GM12878 (cell line): Measurements from ENCODE around the gene ARHGEF17. TPM values are rescaled to one million over a fixed set of nuclear protein-coding genes. Genes with fewer than 3 reads are reported as not detected.

Experiments
- ATAC-seq: fragments of 200-7000 bp; cut with Tn5 transposase; 3 replicates; pipeline ENCODE4 v1.9.1; 2020; ENCODE audit warnings: mild to moderate bottlenecking, moderate library complexity
- BruUV-seq: library from RNA; stranded (reverse); fragments of 400-500 nt; replicated peaks from 2 replicates; lab custom pipeline; 2021; lab: Mats Ljungman, UMichigan
- CTCF ChIA-PET: fragments of 300-600 bp; sonication (Branson Sonifier 250); formaldehyde crosslinking; extraction: SDS; loops from one replicate; lab custom pipeline; 2021; ENCODE audit warnings: inconsistent platforms; lab: Yijun Ruan, JAX
- POLR2A ChIA-PET: fragments of 350-600 bp; formaldehyde crosslinking; extraction: SDS; loops from one replicate; lab custom pipeline; 2021; ENCODE audit warnings: inconsistent platforms; lab: Charles Lee
- RAD21 ChIA-PET: fragments of 300-600 bp; sonication (Branson Sonifier 250); formaldehyde crosslinking; loops from one replicate; lab custom pipeline; 2023; ENCODE audit warnings: antibody characterized with exemption; ENCODE audit not compliant: unreplicated experiment; lab: Charles Lee
- SMC1A ChIA-PET: fragments of 300-600 bp; sonication (Branson Sonifier 250); formaldehyde crosslinking; loops from one replicate; lab custom pipeline; 2023; ENCODE audit not compliant: unreplicated experiment, uncharacterized antibody; lab: Charles Lee
- DNase-seq: peaks from one replicate; pipeline ENCODE4 v3.0.0-alpha.2; 2011; ENCODE audit warnings: low read depth, low spot score
- FAIRE-seq: peaks from 3 replicates; lab custom pipeline; 2011; peaks lifted over from hg19 to GRCh38; lab: Jason Lieb, UNC
- H2AFZ ChIP-seq: 2 replicates; pipeline ENCODE4 v1.6.0; 2011; ENCODE audit warnings: low read depth, low read length, control low read depth; ENCODE audit not compliant: control insufficient read depth
- H3K27ac ChIP-seq: 2 replicates; pipeline ENCODE4 v1.5.1; 2011; ENCODE audit warnings: control low read depth; ENCODE audit not compliant: control insufficient read depth, insufficient read depth
- H3K27me3 ChIP-seq, 2 experiments: replicated peaks in 1 of 2; 2 replicates each; pipeline versions ENCODE4 v1.6.0 to v1.6.1; 2011; ENCODE audit warnings: low read length in 1 of 2; ENCODE audit not compliant: control insufficient read depth in 2 of 2, insufficient read depth in 2 of 2
- H3K36me3 ChIP-seq, 2 experiments: 2 replicates each; pipeline ENCODE4 v1.5.1; 2011; ENCODE audit warnings: low read length in 1 of 2; ENCODE audit not compliant: control insufficient read depth in 2 of 2, insufficient read depth in 2 of 2
- H3K4me1 ChIP-seq: 2 replicates; pipeline ENCODE4 v1.6.1; 2011; ENCODE audit warnings: mild to moderate bottlenecking, low read length, moderate library complexity, mixed read lengths; ENCODE audit not compliant: control insufficient read depth, insufficient read depth
- H3K4me2 ChIP-seq: 2 replicates; pipeline ENCODE4 v1.6.0; 2011; ENCODE audit warnings: control low read depth; ENCODE audit not compliant: control insufficient read depth, insufficient read depth
- H3K4me3 ChIP-seq: fragments of 200-600 bp; sonication (generic); 2 replicates; pipeline ENCODE4 v1.5.1; 2016
- H3K79me2 ChIP-seq: 2 replicates; pipeline ENCODE4 v1.6.0; 2011; ENCODE audit warnings: low read length; ENCODE audit not compliant: control insufficient read depth, insufficient read depth
- H3K9ac ChIP-seq: 2 replicates; pipeline ENCODE4 v1.8.0; 2011; ENCODE audit warnings: low read length, control low read depth, mixed read lengths; ENCODE audit not compliant: control insufficient read depth, insufficient read depth
- H3K9me3 ChIP-seq: replicated peaks from 3 replicates; pipeline ENCODE4 v1.5.1; 2011; ENCODE audit warnings: mild to moderate bottlenecking, low read length; ENCODE audit not compliant: control insufficient read depth, insufficient read depth
- H4K20me1 ChIP-seq: 2 replicates; pipeline ENCODE4 v1.6.0; 2011; ENCODE audit not compliant: control insufficient read depth, insufficient read depth
- ATF2 ChIP-seq: IDR thresholded peaks from 2 replicates; pipeline ENCODE4 v1.6.1; 2012; ENCODE audit warnings: low read length, inconsistent platforms
- BCL3 ChIP-seq: IDR thresholded peaks from 2 replicates; pipeline ENCODE4 v1.6.1; 2011; ENCODE audit warnings: borderline replicate concordance, low read depth, mild to moderate bottlenecking, moderate library complexity, low read length; ENCODE audit not compliant: insufficient read depth, poor library complexity, severe bottlenecking
- ETV6 ChIP-seq, 2 experiments: fragments of 450-650 bp in 1 of 2; IDR thresholded peaks in 1 of 2; conservative IDR thresholded peaks in 1 of 2; 2 replicates each; pipeline ENCODE4 v1.6.1; 2014; ENCODE audit warnings: antibody characterized with exemption in 1 of 2, borderline replicate concordance in 1 of 2, low read depth in 1 of 2, mild to moderate bottlenecking in 1 of 2, moderate library complexity in 1 of 2
- EZH2 ChIP-seq: IDR thresholded peaks from 2 replicates; pipeline ENCODE4 v1.6.1; 2012; ENCODE audit warnings: low read depth, mild to moderate bottlenecking, control low read depth, inconsistent platforms, low read length, borderline replicate concordance; ENCODE audit not compliant: control insufficient read depth
- GABPA ChIP-seq: IDR thresholded peaks from 2 replicates; pipeline ENCODE4 v1.6.1; 2014; ENCODE audit warnings: antibody characterized with exemption, low read depth, mild to moderate bottlenecking, inconsistent platforms
- POLR2A ChIP-seq: IDR thresholded peaks from 2 replicates; pipeline ENCODE4 v1.6.1; 2011; ENCODE audit warnings: low read depth, mild to moderate bottlenecking, low read length
- RAD21 ChIP-seq: IDR thresholded peaks from 2 replicates; pipeline ENCODE4 v1.6.1; 2011; ENCODE audit warnings: mild to moderate bottlenecking, low read depth, low read length, moderate library complexity; ENCODE audit not compliant: insufficient read depth
- RCOR1 ChIP-seq: conservative IDR thresholded peaks from 2 replicates; pipeline ENCODE4 v1.6.1; 2012; ENCODE audit warnings: low read depth, low read length, improper control_type of control experiment
- SKIL ChIP-seq: fragments of 450-650 bp; IDR thresholded peaks from 2 replicates; pipeline ENCODE4 v1.6.1; 2017; ENCODE audit warnings: mild to moderate bottlenecking, low read depth, inconsistent platforms; ENCODE audit not compliant: poor library complexity, severe bottlenecking
- TARDBP ChIP-seq: IDR thresholded peaks from 2 replicates; pipeline ENCODE4 v1.6.1; 2016; ENCODE audit warnings: borderline replicate concordance
- TBL1XR1 ChIP-seq: IDR thresholded peaks from 2 replicates; pipeline ENCODE4 v1.6.1; 2012; ENCODE audit warnings: low read depth, low read length, improper control_type of control experiment
- ZBTB11 ChIP-seq: fragments of 450-650 bp; formaldehyde crosslinking; IDR thresholded peaks from 2 replicates; pipeline ENCODE4 v1.5.0; 2022; ENCODE audit warnings: mild to moderate bottlenecking, missing genetic modification characterization
- ZSCAN29 ChIP-seq: fragments of 450-650 bp; IDR thresholded peaks from 2 replicates; pipeline ENCODE4 v1.6.1; 2017; ENCODE audit warnings: mild to moderate bottlenecking, moderate library complexity
- WGBS: methylation state at CpG from one replicate; pipeline ENCODE4 v1.1.6; 2016; ENCODE audit warnings: low lambda C conversion rate; ENCODE audit not compliant: insufficient replicate concordance, insufficient coverage; ENCODE audit errors: missing lambda C conversion rate; 5-methylcytosine and 5-hydroxymethylcytosine counted together
- in situ Hi-C: fragments of 300-500 bp; cut with MboI; formaldehyde crosslinking; loops from 9 replicates; pipeline ENCODE4 v1.14.3; 2018; ENCODE audit warnings: mixed read lengths
- intact Hi-C: fragments of 100-400 bp; cut with micrococcal nuclease; formaldehyde crosslinking; loops from one replicate; pipeline ENCODE4 v1.14.2; 2022; ENCODE audit not compliant: unreplicated experiment
- polyA plus RNA-seq, 11 experiments: library from polyadenylated mRNA; depleted of rRNA in 4 of 11; unstranded in 6 of 11; stranded (reverse) in 5 of 11; fragments of >200 nt; fragmentation: Nextera tagmentation in 4 of 11; fragmentation: Illumina TruSeq in 1 of 11; extraction: Ambion mirVana in 4 of 11; extraction: Trizol in 1 of 11; gene quantifications; 1 replicate in 1 of 11; 2 replicates in 10 of 11; pipeline versions ENCODE4 v1.2.1 to v1.2.3, GENCODE V29; 2011 to 2016; ENCODE audit warnings: inconsistent platforms in 2 of 11, missing spikeins in 2 of 11, low read depth in 1 of 11
- total RNA-seq, 4 experiments: library from RNA; depleted of rRNA in 3 of 4; stranded (reverse); fragments of >200 nt in 3 of 4; fragmentation: Illumina TruSeq in 1 of 4; extraction: Trizol in 1 of 4; gene quantifications; 2 replicates each; pipeline versions ENCODE4 v1.2.1 to v1.2.3, GENCODE V29; 2013 to 2021

Gene ARHGEF17
- total and polyA plus RNA-seq, 10 of the 15 experiments (the other 5 are each of a cell fraction or from before 2014, with no cell fraction given), result 0.15 to 11.0 (median 1.7) TPM

GRCh38 chr11:73291781-73292524, 16.1 kb upstream of the ARHGEF17 start:
- Histone ChIP-seq H3K79me2 (no peaks in the 10 kb centered on the region), H3K27me3 (no peaks in the 10 kb centered on the region; a peak in 2 of 4 replicates), H3K9ac (no peak overlapping the region), H3K4me3 (no peak overlapping the region), H2AFZ (no peak overlapping the region), H3K9me3 (no peaks in the 10 kb centered on the region), H3K36me3 (no peaks in the 10 kb centered on the region), H3K4me1 (peaks cover 23% of the 10 kb centered on the region), H4K20me1 (no peaks in the 10 kb centered on the region), H3K4me2 (no peak overlapping the region), H3K27ac (no peak overlapping the region)
- RAD21 ChIA-PET, result interaction anchor here (1.1 to 5.0 kb wide), 3 partner anchors 11 to 107 kb away, joined by 3 to 34 read pairs (median 3); no protein-coding TSS in a partner anchor
- POLR2A ChIA-PET, result interaction anchor here (0.9 kb wide), 1 partner anchor 45 kb away, joined by 3 read pairs; no protein-coding TSS in a partner anchor
- CTCF ChIA-PET, result interaction anchor here (0.6 to 17.3 kb wide), 7 partner anchors 12 to 576 kb away, joined by 4 to 326 read pairs (median 6); partner anchors contain the start of gene ARHGEF17
- SMC1A ChIA-PET, result interaction anchor here (0.9 to 2.3 kb wide), 4 partner anchors 15 to 59 kb away, joined by 3 to 11 read pairs (median 3); partner anchors contain the start of gene P2RY6
- intact Hi-C loops (no loop called here), in situ Hi-C loops (loop anchor here (5.0 kb wide), 1 partner anchor 45 kb away; no protein-coding TSS in a partner anchor)
- no TSS peak for BruUV-seq
- DNase-seq (no peak), FAIRE-seq (no peak), ATAC-seq (no peak)
- WGBS, result 49% methylated on average over 12 of the region's 12 CpGs
- TF ChIP-seq TARDBP (no peak), SKIL (no peak), EZH2 (no peak), GABPA (no peak), POLR2A (no peak), ZSCAN29 (no peak), TBL1XR1 (no peak), BCL3 (no peak), ZBTB11 (CRISPR knock-in tag) (no peak), RCOR1 (no peak), ATF2 (no peak), ETV6 (conservative IDR thresholded peaks at IDR 0.05 in 1 of 2, IDR thresholded peaks at IDR 0.05 in 1 of 2; ENCODE audit: borderline replicate concordance in 1 of 2, low read depth in 1 of 2) (no peak), RAD21 (no peak)
